Activated CD8-positive, alpha-beta T cell treated with anti-CD3 and anti-CD28 coated beads for 36 hours (primary cell): ENCODE results near the gene IGFBP3. TPM values are rescaled to one million over a fixed set of nuclear protein-coding genes. Genes with fewer than 3 reads are reported as not detected.

Experiments used
- ATAC-seq: fragments of 200-7000 bp; cut with Tn5 transposase; one replicate; pipeline ENCODE4 v1.10.0; 2021; ENCODE audit warnings: mild to moderate bottlenecking, moderate library complexity
- CTCF ChIA-PET: fragments of 350-600 bp; sonication (Branson Sonifier 250); formaldehyde crosslinking; loops from one replicate; lab custom pipeline; 2021; ENCODE audit warnings: antibody characterized with exemption; lab: Charles Lee
- POLR2A ChIA-PET: fragments of 350-600 bp; sonication (Branson Sonifier 250); formaldehyde crosslinking; loops from one replicate; lab custom pipeline; 2021; ENCODE audit warnings: antibody characterized with exemption; lab: Charles Lee
- DNase-seq: peaks from one replicate; pipeline ENCODE4 v3.0.0-alpha.2; 2020
- H3K27ac Mint-ChIP-seq: one replicate; pipeline ENCODE4 v1.8.0; 2021; ENCODE audit warnings: mild to moderate bottlenecking, mixed read lengths
- H3K27me3 Mint-ChIP-seq: one replicate; pipeline ENCODE4 v1.8.0; 2021; ENCODE audit warnings: mixed read lengths
- H3K36me3 Mint-ChIP-seq: one replicate; pipeline ENCODE4 v1.8.0; 2021; ENCODE audit warnings: low read depth, mixed read lengths
- H3K4me1 Mint-ChIP-seq: one replicate; pipeline ENCODE4 v1.8.0; 2021; ENCODE audit warnings: low read depth, mixed read lengths
- H3K4me3 Mint-ChIP-seq: one replicate; pipeline ENCODE4 v1.8.0; 2021; ENCODE audit warnings: mild to moderate bottlenecking, moderate library complexity, mixed read lengths
- H3K9me3 Mint-ChIP-seq: one replicate; pipeline ENCODE4 v1.8.0; 2021; ENCODE audit warnings: mixed read lengths
- CTCF ChIP-seq: fragments of 200-600 bp; IDR thresholded peaks from one replicate; pipeline ENCODE4 v1.8.0; 2022; ENCODE audit warnings: antibody characterized with exemption, mild to moderate bottlenecking
- intact Hi-C: fragments of 100-400 bp; cut with micrococcal nuclease; formaldehyde crosslinking; loops from one replicate; pipeline ENCODE4 v1.10.0; 2022
- total RNA-seq, 2 experiments: library from RNA; stranded (reverse); gene quantifications; one replicate each; pipeline ENCODE4 v1.2.3, GENCODE V29; 2021

The IGFBP3 gene
- total RNA-seq, 2 experiments from 2014 or later = 0.25 TPM; not detected in 1

- CTCF ChIA-PET = no interaction called here
- DNase-seq (no peak), ATAC-seq (no peak)
- Mint-ChIP-seq H3K4me1 (no peaks in the 10 kb centered on the region), H3K27me3 (peaks cover 36% of the 10 kb centered on the region), H3K4me3 (no peak overlapping the region), H3K36me3 (no peaks in the 10 kb centered on the region), H3K9me3 (no peaks in the 10 kb centered on the region), H3K27ac (no peak overlapping the region)
- intact Hi-C loops = no loop called here
- POLR2A ChIA-PET = no interaction called here
- TF ChIP-seq CTCF = no peak
Observed at GRCh38 chr7:45894665-45895062, 26.4 kb downstream of the IGFBP3 start.

- CTCF ChIA-PET = no interaction called here
Observed at GRCh38 chr7:45893996-45894664, 26.9 kb downstream of the IGFBP3 start.

GRCh38 chr7:45893374-45893995, 27.6 kb downstream of the IGFBP3 start:
- ChIA-PET POLR2A (no interaction called here), CTCF (interaction anchor here (1.2 kb wide), 1 partner anchor 24 kb away, joined by 6 read pairs; no protein-coding TSS in a partner anchor)
- Mint-ChIP-seq H3K27ac (no peak overlapping the region), H3K27me3 (peaks cover 42% of the 10 kb centered on the region), H3K4me1 (no peaks in the 10 kb centered on the region), H3K36me3 (no peaks in the 10 kb centered on the region), H3K9me3 (no peaks in the 10 kb centered on the region), H3K4me3 (no peak overlapping the region)
- TF ChIP-seq CTCF = no peak
- intact Hi-C loops = no loop called here
- DNase-seq = no peak
- ATAC-seq = no peak

More at GRCh38 chr7:45893996-45894664, 26.9 kb downstream of the IGFBP3 start:
- Mint-ChIP-seq H3K4me3 (no peak overlapping the region), H3K27me3 (peaks cover 40% of the 10 kb centered on the region), H3K4me1 (no peaks in the 10 kb centered on the region), H3K27ac (no peak overlapping the region), H3K36me3 (no peaks in the 10 kb centered on the region), H3K9me3 (no peaks in the 10 kb centered on the region)
- intact Hi-C loops = no loop called here
- no peak for ATAC-seq
- no peak for DNase-seq
- TF ChIP-seq CTCF = no peak
- POLR2A ChIA-PET = no interaction called here

- CTCF ChIA-PET = interaction anchor here (1.1 to 1.2 kb wide), 2 partner anchors 24 to 25 kb away, joined by 3 to 6 read pairs; no protein-coding TSS in a partner anchor
- Mint-ChIP-seq H3K4me1 (peaks cover 2% of the 10 kb centered on the region), H3K27me3 (peaks cover 48% of the 10 kb centered on the region), H3K27ac (no peak overlapping the region), H3K4me3 (no peak overlapping the region), H3K36me3 (no peaks in the 10 kb centered on the region), H3K9me3 (no peaks in the 10 kb centered on the region)
- DNase-seq = no peak
- intact Hi-C loops = no loop called here
- POLR2A ChIA-PET = no interaction called here
- ATAC-seq = no peak
- no peak for TF ChIP-seq CTCF
Observed at GRCh38 chr7:45892407-45893035, 28.6 kb downstream of the IGFBP3 start.
